SW 1271 (cell line): ENCODE data around the gene ALKBH4.
"Not testable (repeated sequence)": the region's sequence is repeated elsewhere in the genome, so short reads cannot be mapped to it uniquely, and the experiment has no call there.

Source experiments
- DNase-seq, 2 experiments: peaks; one replicate each; lab custom pipeline; 2025; lab: John Stamatoyannopoulos, UW

The ALKBH4 gene

DNA sequence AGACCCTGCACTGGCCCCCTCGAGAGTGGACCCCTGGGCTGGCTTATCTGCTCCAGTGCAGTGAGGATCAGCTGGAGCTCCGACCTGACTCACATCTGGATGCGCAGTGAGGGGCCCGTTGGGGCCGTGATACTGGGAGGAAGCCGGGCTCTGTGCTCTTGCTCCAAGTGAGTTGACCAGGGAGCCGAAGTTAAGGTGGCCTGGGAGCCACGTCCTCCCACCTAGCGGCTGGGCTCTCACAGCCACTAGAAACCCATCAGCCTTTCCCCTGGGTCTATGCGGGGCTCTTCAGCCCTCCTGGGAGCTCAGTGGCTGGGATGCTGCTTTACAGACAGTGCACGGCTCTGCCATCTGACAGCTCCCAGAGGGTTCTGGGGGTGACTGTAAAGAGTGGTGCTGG is 9.1 kb downstream of the ALKBH4 start:
- DNase-seq, result no peak

DNA sequence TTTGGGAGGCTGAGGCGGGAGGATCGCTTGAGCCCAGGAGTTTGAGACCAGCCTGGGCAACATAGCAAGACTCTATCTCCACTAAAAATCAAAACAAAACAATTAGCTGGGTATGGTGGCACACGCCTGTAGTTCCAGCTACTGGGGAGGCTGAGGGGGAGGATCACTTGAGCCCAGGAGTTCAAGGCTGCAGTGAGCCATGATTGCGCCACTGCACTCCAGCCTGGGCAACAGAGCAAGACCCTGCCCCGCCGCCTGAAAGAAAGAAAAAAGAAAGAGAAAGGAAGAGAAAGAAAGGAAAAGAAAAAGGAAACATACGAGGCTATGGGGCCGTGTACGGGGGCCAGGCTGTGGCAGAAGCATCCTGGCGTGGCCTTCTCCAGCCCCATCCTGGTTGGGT is 9.7 kb downstream of the ALKBH4 start:
- DNase-seq, result not testable (repeated sequence)

GRCh38 chr7:102454468-102454867 is 10.2 kb downstream of the ALKBH4 start:
- DNase-seq, result no peak

DNA sequence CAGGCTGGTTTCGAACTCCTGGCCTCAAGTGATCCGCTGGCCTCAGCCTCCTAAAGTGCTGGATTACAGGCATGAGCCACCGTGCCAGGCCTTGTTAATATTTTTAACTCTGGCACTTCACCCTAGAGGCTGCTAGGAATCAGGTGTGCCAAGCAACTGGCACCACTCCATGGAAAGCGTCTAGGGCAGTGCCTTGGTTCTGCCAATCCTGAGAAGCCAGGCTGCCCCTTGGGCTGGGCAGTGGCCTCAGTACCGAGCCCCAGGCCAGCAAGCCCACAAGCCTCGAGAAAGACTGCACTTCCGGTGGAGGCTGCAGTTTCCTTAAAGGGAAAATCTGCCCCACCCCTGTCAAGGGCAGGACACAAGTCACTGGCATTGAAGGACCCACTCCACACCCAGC is 11.3 kb downstream of the ALKBH4 start:
- DNase-seq, result no peak

GRCh38 chr7:102452451-102452850 is 12.2 kb downstream of the ALKBH4 start:
- no peak for DNase-seq

DNA sequence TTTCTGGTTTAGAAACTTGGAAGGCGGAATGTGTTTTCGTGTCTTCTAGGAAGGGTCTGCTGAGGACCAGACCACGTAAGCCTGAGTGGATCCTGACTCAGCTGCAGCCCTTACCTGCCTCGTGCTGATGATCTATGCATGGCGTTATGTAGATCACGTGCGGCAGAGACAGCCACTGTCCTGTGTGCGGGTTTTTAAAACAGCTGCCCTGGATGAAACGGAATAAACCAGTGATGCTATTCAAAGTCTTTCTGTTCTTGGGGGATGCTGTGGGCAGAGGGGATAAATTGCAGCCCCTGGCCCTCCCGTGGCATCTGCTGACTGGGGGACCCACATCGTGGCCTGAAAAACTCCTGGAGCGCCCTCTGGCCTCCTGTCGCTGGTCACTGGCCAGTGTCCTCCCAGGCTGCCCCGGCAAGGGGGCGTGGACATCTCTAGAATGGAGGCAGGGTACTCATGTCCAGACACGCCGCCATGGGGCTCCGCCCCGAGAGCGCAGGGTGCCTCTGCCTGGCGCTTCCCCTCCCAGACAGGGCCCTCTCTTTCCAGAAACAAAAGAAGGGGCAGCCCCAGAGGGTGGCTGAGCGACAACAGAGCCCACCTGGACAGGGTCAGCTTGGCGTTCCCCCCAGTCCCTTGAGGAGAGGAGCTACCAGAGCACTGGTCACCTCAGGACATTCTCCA is 13.2 kb downstream of the ALKBH4 start:
- no peak for DNase-seq

DNA sequence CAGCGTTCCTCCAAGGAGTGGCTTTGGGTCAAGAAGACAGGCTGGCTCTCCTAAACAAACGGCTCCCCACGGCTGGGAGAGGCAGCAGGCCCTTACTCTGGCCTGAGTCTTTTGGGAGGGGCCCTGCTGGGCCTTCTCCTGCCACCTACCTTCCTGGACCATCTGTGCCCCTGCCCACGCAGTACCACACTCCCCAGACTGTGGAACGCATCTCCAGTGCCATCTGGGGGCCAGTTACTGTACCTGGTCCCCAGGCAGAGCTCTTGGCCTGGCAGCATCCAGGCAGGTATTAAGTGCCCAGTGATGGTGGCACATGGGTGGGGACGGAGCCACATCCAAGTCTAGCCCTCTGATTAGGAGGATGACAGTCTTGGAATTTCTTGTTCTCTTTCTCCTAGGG is 14.4 kb downstream of the ALKBH4 start:
- DNase-seq, result no peak

DNA sequence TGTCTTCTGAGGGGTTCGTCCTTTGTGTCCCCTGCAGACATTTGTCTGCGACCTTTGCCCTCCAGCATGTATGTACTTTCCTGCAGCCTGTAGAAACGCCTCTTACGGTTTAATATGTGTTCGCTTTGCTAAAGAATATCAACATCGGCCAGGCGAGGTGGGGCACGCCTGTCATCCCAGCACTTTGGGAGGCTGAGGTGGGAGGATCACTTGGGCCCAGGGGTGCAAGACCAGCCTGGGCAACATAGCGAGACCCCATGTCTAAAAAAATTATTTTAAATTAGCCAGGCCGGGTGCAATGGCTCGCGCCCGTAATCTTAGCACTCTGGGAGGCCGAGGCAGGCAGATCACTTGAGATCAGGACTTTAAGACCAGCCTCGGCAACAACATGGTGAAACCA is 15.5 kb downstream of the ALKBH4 start:
- no peak for DNase-seq

DNA sequence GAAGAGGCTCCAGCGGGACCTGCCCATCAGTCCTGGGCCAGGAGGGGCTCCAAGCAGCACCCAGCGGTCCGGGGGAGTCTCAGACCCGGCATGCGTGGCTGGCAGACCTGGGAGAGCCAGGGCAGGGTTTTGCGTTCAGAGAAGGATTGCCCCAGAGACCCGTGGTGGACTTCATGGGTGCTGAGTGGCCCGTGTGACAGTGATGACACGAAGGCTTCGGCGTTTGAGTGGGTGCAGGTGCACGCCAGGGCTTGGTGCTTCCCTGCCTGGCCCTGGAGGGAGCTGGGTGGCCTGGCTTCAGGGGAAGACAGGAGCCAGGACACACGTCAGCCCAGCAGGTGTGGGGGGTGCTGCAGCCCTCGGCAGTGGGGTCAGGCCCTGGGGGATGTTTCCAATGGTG is 17.4 kb downstream of the ALKBH4 start:
- no peak for DNase-seq

- no peak for DNase-seq
Observed at GRCh38 chr7:102446387-102447156, 18.1 kb downstream of the ALKBH4 start.

GRCh38 chr7:102445674-102446071 is 19.0 kb downstream of the ALKBH4 start:
- no peak for DNase-seq

GRCh38 chr7:102444961-102445673 is 19.5 kb downstream of the ALKBH4 start:
- no peak for DNase-seq

DNA sequence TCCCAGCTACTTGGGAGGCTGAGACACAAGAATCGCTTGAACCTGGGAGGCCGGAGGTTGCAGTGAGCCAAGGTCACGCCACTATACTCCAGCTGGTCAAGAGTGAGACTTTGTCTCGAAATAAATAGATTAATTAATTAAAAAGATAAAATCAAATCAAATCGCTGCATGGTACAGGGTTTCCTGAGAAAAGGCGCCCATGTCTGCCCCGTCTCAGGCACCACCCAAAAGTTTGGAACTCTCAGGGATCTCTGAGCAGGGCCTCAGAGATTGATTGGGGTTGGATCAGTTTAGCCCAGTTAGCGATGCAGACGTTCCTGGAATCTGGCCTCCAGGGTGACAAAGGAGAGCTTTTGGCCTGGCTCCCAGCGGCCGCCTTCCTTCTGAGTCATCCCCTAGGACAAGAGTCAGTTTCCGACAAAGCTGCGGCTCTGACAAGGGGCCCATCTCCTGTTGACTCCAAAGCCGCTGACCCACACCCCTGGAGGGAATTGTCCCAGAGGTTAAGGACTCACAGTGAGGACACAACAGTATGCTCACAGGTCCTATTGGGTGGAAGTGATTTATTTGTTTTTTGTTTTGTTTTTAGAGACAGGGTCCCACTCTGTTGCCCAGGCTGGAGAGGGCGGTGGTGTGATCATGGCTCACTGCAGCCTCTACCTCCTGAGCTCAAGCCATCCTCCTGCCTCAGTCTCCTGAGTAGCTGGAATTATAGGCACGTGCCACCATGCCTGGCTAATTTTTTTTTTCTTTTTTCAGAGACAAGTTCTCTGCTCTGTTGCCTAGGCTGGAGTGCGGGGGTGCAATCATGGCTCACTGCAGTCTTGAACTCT is 24.5 kb downstream of the ALKBH4 start:
- peak; percentile 70 to 86 for DNase-seq

GRCh38 chr7:102436118-102436517 is 28.5 kb downstream of the ALKBH4 start:
- no peak for DNase-seq

- DNase-seq, result peak in 1 of 2 experiments; percentile 24
Observed at GRCh38 chr7:102434039-102434486, 30.6 kb downstream of the ALKBH4 start.

- DNase-seq, result peak in 1 of 2 experiments; percentile 55
Observed at GRCh38 chr7:102433219-102434038, 31.2 kb downstream of the ALKBH4 start, which contains the start of gene ORAI2. Gene ORAI2 (plus strand): TSS chr7:102433575. CDS start chr7:102438957, 5,382 bp downstream.

GRCh38 chr7:102432442-102433218 is 32.0 kb downstream of the ALKBH4 start:
- DNase-seq, result no peak

- no peak for DNase-seq
Observed at GRCh38 chr7:102431617-102432298, 32.9 kb downstream of the ALKBH4 start.

GRCh38 chr7:102429141-102429899 is 35.3 kb downstream of the ALKBH4 start:
- DNase-seq, result no peak
